ENCODE measurements around the gene F10. TPM values are rescaled to one million over a fixed set of nuclear protein-coding genes. Genes with fewer than 3 reads are reported as not detected.
"Not testable (repeated sequence)": the region's sequence is repeated elsewhere in the genome, so short reads cannot be mapped to it uniquely, and the experiment has no call there.

F10 gene
- total RNA-seq, 1 donor from 2014 or later: 5.2 TPM

DNA sequence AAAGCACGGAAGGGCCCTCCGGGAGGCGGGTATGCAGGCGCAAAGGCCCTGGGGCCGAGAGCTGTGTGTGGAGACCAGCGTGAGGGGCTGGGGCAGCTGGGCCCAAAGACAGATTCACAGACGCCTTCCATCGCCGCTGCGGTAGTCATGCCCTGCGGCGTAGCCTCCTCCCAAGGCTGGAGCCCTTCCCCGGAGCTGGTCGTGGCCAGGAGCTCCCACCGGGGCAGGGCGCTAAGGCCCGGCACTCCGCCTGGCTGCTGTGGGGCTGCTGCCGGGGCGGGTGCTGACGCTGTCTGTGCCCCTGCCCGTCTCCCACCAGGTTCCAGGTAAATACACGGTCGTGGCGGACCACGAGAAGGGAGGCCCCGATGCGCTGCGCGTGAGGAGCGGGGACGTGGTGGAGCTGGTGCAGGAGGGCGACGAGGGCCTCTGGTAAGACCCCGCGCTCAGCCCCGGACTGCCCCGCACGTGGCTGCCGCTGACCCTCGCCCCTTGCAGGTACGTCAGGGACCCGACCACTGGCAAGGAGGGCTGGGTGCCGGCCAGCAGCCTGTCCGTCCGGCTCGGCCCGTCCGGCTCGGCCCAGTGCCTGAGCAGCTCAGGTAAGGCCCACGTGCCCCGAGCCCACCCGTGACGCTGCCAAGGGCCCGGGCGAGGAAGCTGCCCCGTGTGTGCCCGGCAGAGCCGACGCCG, 26.4 kb upstream of the F10 start:
- intact Hi-C loops (cut with DNase I): no loop called here
- ATAC-seq (no peak), DNase-seq (ENCODE audit: missing footprints) (peak; percentile 60)

- ATAC-seq: no peak
- peak; percentile 50 for DNase-seq (ENCODE audit: missing footprints)
- intact Hi-C loops (cut with DNase I): no loop called here
These were observed 25.8 kb upstream of the F10 start for GRCh38 chr13:113096745-113097305.

GRCh38 chr13:113097651-113098050, 24.9 kb upstream of the F10 start:
- intact Hi-C loops (cut with DNase I): no loop called here
- DNase-seq (ENCODE audit: missing footprints): no peak
- ATAC-seq: no peak

DNA sequence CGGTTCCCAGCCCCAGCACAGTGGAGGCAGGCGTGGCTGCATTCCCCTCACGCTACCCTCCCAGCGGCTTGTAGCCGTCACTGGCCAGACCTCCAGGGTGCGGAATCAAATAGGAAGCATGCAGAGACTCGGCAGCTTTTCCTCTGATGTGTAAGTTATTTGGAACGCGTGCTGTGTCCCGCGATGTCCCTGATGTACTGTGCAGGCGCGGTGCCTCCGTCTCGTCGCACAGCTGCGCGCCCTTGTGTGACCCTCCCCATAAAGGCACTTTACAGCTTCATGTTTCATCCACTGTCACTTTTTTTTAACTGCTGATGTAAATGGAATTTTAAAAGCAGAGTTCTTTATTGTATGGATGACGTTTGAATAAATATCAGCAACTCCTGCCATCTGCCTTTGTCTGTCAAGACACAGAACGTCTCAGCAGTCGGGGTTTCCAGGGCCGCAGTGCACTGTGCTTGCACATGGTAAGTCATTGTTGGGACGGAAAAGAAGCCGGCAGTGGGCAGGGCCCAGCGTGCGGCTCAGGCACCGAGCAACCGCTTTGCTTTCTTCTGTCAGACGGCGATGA, 24.4 kb upstream of the F10 start:
- no peak for ATAC-seq
- peak; percentile 54 for DNase-seq (ENCODE audit: missing footprints)
- intact Hi-C loops (cut with DNase I): no loop called here

DNA sequence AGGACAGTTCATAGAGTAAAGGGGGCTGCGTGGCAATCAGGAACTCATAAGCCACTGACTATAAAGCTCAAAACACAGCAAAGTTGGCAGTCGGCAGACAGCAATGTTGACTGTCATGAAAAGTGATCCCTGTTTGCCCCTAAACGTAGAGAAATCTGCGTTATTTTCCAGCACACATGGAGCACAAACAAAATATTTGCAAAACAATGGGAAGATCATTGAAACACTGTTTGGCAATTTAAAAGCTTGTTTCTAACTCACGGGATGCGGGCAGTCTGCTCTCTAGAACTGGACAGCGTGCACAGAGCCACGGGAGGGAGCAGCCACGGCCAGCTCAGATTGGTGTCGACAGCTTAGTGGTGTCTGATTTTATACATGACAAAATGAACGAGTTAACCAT, 23.5 kb upstream of the F10 start:
- intact Hi-C loops (cut with DNase I): no loop called here
- no peak for ATAC-seq
- DNase-seq (ENCODE audit: missing footprints): no peak

GRCh38 chr13:113102302-113102701, 20.3 kb upstream of the F10 start:
- ATAC-seq; intact Hi-C loops (cut with DNase I): not testable (repeated sequence)
- peak; percentile 55 for DNase-seq (ENCODE audit: missing footprints)

DNA sequence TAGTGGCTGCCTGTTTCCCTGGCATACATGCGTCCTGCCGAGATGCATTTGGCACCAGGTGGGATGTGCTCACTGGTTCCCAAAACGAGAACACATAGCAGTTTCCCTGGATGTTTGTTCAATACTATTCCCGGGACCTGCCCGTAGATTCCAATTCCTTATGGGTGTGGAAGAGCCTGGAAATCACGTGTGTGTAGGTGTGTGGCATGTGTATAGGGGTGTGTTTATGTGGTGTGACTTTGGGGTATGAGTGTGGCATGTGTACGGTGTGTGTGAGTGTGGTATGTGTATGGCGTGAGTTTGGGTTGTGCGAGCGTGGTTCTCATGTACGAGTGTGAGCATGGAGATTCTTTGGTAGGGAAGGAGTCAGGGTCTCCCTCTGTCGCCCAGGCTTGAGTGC, 19.9 kb upstream of the F10 start:
- peak; percentile 41 for DNase-seq (ENCODE audit: missing footprints)
- intact Hi-C loops (cut with DNase I): no loop called here
- ATAC-seq: no peak

GRCh38 chr13:113103646-113104045, 19.0 kb upstream of the F10 start:
- ATAC-seq (peak; percentile 20), DNase-seq (ENCODE audit: missing footprints) (peak; percentile 39)
- intact Hi-C loops (cut with DNase I): no loop called here

DNA sequence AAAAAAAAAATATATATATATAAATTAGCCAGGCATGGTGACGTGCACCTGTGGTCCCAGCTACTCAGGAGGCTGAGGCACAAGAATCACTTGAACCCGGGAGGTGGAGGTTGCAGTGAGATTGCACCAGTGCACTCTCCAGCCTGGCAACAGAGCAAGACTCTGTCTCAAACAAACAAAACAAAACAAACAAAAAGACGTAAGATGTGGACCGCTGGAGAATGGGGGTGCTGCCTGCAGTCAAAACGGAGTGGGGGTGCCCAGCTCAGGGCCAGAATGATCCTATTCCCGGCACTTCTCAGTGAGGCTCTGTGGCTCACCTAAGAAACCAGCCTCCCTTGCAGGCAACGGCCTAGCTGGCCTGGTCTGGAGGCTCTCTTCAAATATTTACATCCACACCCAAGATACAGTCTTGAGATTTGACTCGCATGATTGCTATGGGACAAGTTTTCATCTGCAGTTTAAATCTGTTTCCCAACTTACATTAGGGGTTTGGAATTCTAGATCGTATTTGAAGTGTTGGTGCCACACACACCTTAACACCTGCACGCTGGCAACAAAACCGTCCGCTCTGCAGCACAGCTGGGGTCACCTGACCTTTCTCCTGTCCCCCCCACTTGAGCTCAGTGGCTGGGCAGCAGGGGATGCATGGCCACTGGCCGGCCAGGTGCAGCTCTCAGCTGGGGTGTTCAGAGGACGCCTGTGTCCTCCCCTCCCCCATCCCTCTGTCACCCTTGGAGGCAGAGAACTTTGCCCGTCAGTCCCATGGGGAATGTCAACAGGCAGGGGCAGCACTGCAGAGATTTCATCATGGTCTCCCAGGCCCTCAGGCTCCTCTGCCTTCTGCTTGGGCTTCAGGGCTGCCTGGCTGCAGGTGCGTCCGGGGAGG, 17.3 kb upstream of the F10 start, which contains the start of gene F7:
Gene F7, plus strand, starts transcription at position 760 of the 889 bp plus-strand sequence. Its CDS starts 51 bp downstream, at position 811.
- DNase-seq (ENCODE audit: missing footprints) (peak; percentile 27), ATAC-seq (no peak)
- intact Hi-C loops (cut with DNase I): no loop called here

DNA sequence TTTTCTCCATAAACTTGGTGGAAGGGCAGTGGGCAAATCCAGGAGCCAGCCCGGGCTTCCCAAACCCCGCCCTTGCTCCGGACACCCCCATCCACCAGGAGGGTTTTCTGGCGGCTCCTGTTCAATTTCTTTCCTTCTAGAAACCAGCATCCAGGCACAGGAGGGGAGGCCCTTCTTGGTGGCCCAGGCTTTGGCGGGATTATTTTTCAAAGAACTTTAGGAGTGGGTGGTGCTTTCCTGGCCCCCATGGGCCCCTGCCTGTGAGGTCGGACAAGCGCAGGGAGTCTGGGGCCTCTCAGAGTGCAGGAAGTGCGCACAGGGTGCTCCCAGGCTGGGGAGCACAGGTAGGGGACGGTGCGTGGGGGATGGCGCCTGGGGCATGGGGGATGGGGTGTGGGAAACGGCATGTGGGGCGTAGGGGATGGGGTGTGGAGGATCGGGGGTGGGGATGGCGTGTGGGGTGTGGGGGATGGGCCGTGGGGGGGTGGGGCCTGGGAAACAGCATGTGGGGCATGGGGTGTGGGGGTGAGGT, 16.6 kb upstream of the F10 start:
- DNase-seq (ENCODE audit: missing footprints) (peak; percentile 27), ATAC-seq (no peak)
- intact Hi-C loops (cut with DNase I): no loop called here

DNA sequence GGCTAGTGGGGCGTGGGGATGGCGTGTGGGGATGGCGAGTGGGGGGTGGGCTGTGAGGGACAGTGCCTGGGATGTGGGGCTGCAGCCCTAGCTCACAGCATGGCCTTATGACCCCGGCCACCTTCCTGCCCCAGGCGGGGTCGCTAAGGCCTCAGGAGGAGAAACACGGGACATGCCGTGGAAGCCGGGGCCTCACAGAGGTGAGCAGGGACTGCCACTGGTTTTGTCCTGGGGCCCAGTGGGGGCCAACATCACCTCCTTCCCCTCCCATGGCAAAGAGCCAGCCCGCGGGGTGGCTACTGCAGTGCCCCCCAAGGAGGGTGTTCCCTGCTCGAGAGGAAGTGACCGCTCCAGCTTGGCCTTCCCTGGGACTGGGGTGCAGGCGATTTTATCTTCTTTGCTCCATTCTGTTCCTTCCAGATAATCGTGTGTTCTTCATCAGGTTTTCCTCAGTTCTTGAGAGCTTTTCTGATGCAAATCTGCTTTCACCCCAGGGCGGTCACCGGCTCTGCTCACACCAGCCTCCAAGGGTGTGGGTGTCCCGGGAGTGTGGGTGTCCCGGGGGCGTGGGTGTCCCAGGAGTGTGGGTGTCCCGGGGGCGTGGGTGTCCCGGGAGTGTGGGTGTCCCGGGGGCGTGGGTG, 15.8 kb upstream of the F10 start:
- ATAC-seq: no peak
- intact Hi-C loops (cut with DNase I): no loop called here
- peak; percentile 34 for DNase-seq (ENCODE audit: missing footprints)

DNA sequence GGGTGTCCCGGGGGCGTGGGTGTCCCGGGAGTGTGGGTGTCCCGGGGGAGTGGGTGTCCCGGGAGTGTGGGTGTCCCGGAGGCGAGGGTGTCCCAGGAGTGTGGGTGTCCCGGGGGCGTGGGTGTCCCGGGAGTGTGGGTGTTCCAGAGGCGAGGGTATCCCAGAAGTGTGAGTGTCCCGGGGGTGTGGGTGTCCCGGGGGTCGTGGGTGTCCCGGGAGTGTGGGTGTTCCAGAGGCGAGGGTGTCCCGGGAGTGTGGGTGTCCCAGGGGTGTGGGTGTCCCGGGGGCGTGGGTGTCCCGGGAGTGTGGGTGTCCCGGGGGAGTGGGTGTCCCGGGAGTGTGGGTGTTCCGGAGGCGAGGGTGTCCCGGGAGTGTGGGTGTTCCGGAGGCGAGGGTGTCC, 14.1 kb upstream of the F10 start:
- ATAC-seq; DNase-seq (ENCODE audit: missing footprints); intact Hi-C loops (cut with DNase I): not testable (repeated sequence)

- no peak for ATAC-seq
- DNase-seq (ENCODE audit: missing footprints): no peak
- intact Hi-C loops (cut with DNase I): no loop called here
These were observed 13.2 kb upstream of the F10 start for GRCh38 chr13:113109151-113110047.

DNA sequence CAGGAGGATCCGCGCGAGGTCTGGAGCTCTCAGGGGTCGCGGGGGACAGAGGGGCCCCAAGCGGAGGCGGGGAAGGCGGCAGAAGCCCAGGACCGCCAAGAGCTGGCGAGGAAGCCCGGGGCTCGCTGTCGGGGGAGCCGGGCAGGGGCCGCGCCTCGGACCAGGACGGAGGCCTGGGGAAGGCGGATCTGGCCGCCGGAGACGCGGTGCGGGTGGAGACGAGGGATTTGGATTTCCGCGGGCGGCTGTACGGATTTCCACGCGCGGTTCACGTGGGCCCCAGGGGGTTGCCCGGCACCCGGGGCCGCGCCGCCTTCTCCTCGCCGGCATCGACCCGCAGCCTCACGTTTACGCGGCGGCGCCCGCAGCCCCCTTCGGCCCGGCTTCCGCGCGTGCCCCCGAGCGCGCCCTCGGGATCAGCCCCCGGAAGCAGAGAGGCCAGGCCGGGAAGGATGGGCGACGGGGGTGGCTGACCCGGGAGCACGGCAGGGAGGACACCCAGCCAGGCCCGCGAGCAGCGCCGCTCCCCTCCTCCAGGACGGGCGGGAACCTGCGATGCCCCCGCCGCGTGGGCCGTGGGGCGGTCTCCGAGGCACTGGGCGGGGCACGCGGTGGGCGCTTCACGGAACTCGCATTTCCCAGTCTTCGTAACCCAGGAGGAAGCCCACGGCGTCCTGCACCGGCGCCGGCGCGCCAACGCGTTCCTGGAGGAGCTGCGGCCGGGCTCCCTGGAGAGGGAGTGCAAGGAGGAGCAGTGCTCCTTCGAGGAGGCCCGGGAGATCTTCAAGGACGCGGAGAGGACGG, 12.3 kb upstream of the F10 start:
- intact Hi-C loops (cut with DNase I): no loop called here
- ATAC-seq (no peak), DNase-seq (ENCODE audit: missing footprints) (no peak)

DNA sequence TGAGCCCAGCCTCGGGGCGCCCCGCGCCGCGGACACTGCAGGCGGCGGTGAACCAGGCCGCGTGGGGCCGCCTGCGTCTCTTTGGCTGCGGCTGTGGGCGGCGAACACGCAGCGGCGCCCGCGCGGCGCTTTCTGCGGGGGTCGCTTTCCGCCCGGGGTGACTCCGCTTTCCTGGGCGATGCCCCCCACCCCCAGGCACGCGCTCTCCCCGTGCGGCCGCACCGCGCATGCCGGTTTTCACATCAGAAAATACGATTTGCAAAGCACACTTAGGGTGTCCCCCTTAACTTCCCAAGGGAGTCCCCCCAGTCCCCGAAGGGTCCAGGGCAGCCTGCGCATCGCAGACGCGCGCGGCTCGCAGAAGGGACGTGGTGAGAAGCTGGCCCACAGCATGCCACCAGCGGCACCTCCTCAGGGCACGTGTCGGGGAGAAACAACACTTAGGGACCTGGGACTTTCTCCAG, 11.7 kb upstream of the F10 start:
- intact Hi-C loops (cut with DNase I): no loop called here
- no peak for DNase-seq (ENCODE audit: missing footprints)
- ATAC-seq: no peak

DNA sequence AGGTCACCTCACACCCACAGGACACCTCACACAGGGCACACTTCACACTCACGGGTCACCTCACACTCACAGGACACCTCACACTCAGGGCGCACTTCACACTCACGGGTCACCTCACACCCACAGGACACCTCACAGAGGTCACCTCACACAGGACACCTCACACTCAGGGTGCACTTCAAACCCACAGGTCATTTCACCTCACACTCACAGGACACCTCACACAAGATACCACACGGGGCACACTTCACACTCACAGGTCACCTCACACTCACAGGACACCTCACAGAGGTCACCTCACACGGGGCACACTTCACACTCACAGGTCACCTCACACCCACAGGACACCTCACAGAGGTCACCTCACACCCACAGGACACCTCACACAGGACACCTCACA, 10.8 kb upstream of the F10 start:
- intact Hi-C loops (cut with DNase I); DNase-seq (ENCODE audit: missing footprints): not testable (repeated sequence)

DNA sequence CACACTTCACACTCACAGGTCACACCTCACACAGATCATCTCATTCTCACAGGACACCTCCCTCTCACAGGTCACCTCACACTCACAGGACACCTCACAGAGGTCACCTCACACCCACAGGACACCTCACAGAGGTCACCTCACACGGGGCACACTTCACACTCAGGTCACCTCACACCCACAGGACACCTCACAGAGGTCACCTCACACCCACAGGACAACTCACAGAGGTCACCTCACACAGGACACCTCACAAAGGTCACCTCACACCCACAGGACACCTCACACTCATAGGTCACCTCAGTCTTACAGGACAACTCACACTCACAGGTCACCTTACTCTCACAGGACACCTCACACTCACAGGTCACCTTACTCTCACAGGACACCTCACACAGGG, 10.1 kb upstream of the F10 start:
- ATAC-seq; DNase-seq (ENCODE audit: missing footprints); intact Hi-C loops (cut with DNase I): not testable (repeated sequence)

More for the DNA sequence above, 10.8 kb upstream of the F10 start:
- ATAC-seq: not testable (repeated sequence)
